GM12892 (cell line): ENCODE data around the gene SUN1.

ENCODE experiments used
- POLR2A ChIP-seq: IDR thresholded peaks from 2 replicates; pipeline ENCODE4 v1.6.1; 2011; ENCODE audit warnings: low read depth, low read length, control low read depth
- POLR2AphosphoS5 ChIP-seq: IDR thresholded peaks from 2 replicates; pipeline ENCODE4 v1.6.1; 2011; ENCODE audit warnings: low read depth, low read length, control low read depth
- TAF1 ChIP-seq: IDR thresholded peaks from 2 replicates; pipeline ENCODE4 v1.6.1; 2011; ENCODE audit warnings: low read depth, mild to moderate bottlenecking, control low read depth, low read length, borderline replicate concordance

DNA sequence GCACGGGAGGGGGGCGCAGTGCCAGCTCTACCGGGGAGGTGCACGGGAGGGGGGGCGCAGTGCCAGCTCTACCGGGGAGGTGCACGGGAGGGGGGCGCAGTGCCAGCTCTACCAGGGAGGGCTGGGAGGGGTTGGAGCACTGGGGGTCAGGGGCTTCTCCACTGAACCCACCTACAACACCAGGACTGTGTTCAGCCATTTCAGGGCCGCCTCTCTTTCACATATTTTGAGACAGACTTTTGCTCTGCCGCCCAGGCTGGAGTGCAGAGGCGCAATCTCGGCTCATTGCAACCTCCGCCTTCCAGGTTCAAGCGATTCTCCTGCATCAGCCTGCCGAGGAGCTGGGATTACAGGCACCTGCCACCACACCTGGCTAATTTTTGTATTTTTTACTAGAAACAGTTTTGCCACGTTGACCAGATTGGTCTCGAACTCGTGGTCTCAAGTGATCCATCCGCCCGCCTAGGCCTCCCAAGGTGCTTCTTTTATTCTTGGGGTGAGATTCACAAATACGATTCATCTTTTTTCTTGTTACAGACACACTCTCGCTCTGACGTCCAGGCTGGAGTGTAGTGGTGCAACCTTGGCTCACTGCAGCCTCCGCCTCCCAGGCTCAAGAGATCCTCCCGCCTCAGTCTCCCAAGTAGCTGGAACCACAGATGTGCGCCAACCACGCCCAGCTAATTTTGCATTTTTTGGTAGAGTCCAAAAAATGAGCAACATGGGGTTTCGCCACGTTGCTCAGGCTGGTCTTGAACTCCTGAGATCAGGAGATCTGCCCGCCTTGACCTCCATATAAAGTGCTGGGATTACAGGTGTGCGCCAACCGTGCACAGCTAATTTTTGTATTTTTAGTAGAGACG lies 85.2 kb downstream of the SUN1 start:
- TF ChIP-seq TAF1 (no peak), POLR2A (no peak), POLR2AphosphoS5 (no peak)
